PC-3 (cell line): ENCODE results near the gene DDI2. TPM values are rescaled to one million over a fixed set of nuclear protein-coding genes. Genes with fewer than 3 reads are reported as not detected.

ENCODE experiments used
- ATAC-seq: fragments of 200-7000 bp; cut with Tn5 transposase; 2 replicates; pipeline ENCODE4 v1.9.1; 2020; ENCODE audit warnings: mild to moderate bottlenecking, moderate library complexity
- Bru-seq: library from RNA; stranded (reverse); fragments of 400-500 nt; gene quantifications from one replicate; lab custom pipeline; 2021; lab: Mats Ljungman, UMichigan
- BruChase-seq, 2 experiments: library from RNA; stranded (reverse); fragments of 400-500 nt; gene quantifications; one replicate each; lab custom pipeline; 2021; lab: Mats Ljungman, UMichigan
- BruUV-seq: library from RNA; stranded (reverse); fragments of 400-500 nt; replicated peaks from 2 replicates; lab custom pipeline; 2021; lab: Mats Ljungman, UMichigan
- CTCF ChIA-PET: fragments of 300-600 bp; sonication (Branson Sonifier 250); formaldehyde crosslinking; loops from one replicate; lab custom pipeline; 2022; ENCODE audit warnings: antibody characterized with exemption; lab: Charles Lee
- POLR2A ChIA-PET: fragments of 300-600 bp; sonication (Branson Sonifier 250); formaldehyde crosslinking; loops from one replicate; lab custom pipeline; 2022; ENCODE audit warnings: antibody characterized with exemption; ENCODE audit not compliant: unreplicated experiment; lab: Charles Lee
- DNase-seq: peaks from one replicate; pipeline ENCODE4 v3.0.0-alpha.2; 2015
- H2AFZ ChIP-seq: fragments of 300-600 bp; sonication (generic); 2 replicates; pipeline ENCODE4 v1.6.0; 2016; ENCODE audit warnings: antibody characterized with exemption, low read length
- H3F3A ChIP-seq: fragments of 300-600 bp; sonication (generic); one replicate; pipeline ENCODE4 v1.6.0; 2017; ENCODE audit warnings: antibody characterized with exemption, low read length, control low read depth, mild to moderate bottlenecking; ENCODE audit not compliant: unreplicated experiment
- H3K27ac ChIP-seq: fragments of 300-600 bp; sonication (generic); 2 replicates; pipeline ENCODE4 v1.5.1; 2016; ENCODE audit warnings: mild to moderate bottlenecking, low read length
- H3K27me3 ChIP-seq: fragments of 300-600 bp; sonication (generic); 2 replicates; pipeline ENCODE4 v1.6.1; 2016; ENCODE audit warnings: low read length, mixed read lengths
- H3K36me3 ChIP-seq: fragments of 300-600 bp; sonication (generic); 2 replicates; pipeline ENCODE4 v1.6.1; 2016; ENCODE audit warnings: low read depth, mixed run types, low read length, mixed read lengths
- H3K4me1 ChIP-seq: fragments of 300-600 bp; sonication (generic); 2 replicates; pipeline ENCODE4 v1.5.1; 2016; ENCODE audit warnings: low read length; ENCODE audit not compliant: insufficient read depth
- H3K4me2 ChIP-seq: fragments of 300-600 bp; sonication (generic); 2 replicates; pipeline ENCODE4 v1.6.0; 2016; ENCODE audit warnings: low read length
- H3K4me3 ChIP-seq: fragments of 300-600 bp; sonication (generic); 2 replicates; pipeline ENCODE4 v1.5.1; 2016; ENCODE audit warnings: mild to moderate bottlenecking, low read length, mixed read lengths
- H3K79me2 ChIP-seq: fragments of 300-600 bp; sonication (generic); 2 replicates; pipeline ENCODE4 v1.6.1; 2017; ENCODE audit warnings: low read length, mixed read lengths
- H3K9ac ChIP-seq: fragments of 300-600 bp; sonication (generic); 2 replicates; pipeline ENCODE4 v1.6.0; 2016; ENCODE audit warnings: mild to moderate bottlenecking, low read length
- H3K9me2 ChIP-seq: fragments of 300-600 bp; sonication (generic); replicated peaks from 2 replicates; pipeline ENCODE4 v1.6.1; 2016; ENCODE audit warnings: mixed run types, low read length, mixed read lengths
- H3K9me3 ChIP-seq: fragments of 300-600 bp; sonication (generic); 2 replicates; pipeline ENCODE4 v1.6.1; 2016; ENCODE audit warnings: low read length, mixed read lengths
- H4K20me1 ChIP-seq: fragments of 300-600 bp; sonication (generic); 2 replicates; pipeline ENCODE4 v1.6.1; 2016; ENCODE audit warnings: low read length, mixed read lengths
- CTCF ChIP-seq: fragments of 300-600 bp; sonication (generic); conservative IDR thresholded peaks from 2 replicates; pipeline ENCODE4 v1.5.1; 2017; ENCODE audit warnings: antibody characterized with exemption, low read depth, mild to moderate bottlenecking, low read length
- EZH2 ChIP-seq: fragments of 300-600 bp; sonication (generic); IDR thresholded peaks from one replicate; pipeline ENCODE4 v1.6.1; 2017; ENCODE audit warnings: antibody characterized with exemption, mild to moderate bottlenecking, low read length; ENCODE audit not compliant: unreplicated experiment
- EZH2phosphoT487 ChIP-seq: fragments of 300-600 bp; sonication (generic); IDR thresholded peaks from 2 replicates; pipeline ENCODE4 v1.6.1; 2018; ENCODE audit warnings: mild to moderate bottlenecking, antibody characterized with exemption, low read length, borderline replicate concordance
- intact Hi-C: fragments of 100-400 bp; cut with micrococcal nuclease; formaldehyde crosslinking; loops from 2 replicates; pipeline ENCODE4 v1.9.0; 2023
- long read RNA-seq: library from polyadenylated mRNA; unstranded; transcript quantifications from one replicate; pipeline ENCODE4 v2.0.0, GENCODE V29; 2021; ENCODE audit not compliant: unreplicated experiment
- total RNA-seq: library from RNA; depleted of rRNA; stranded (reverse); fragments of >200 nt; gene quantifications from 2 replicates; pipeline ENCODE4 v1.2.3, GENCODE V29; 2014; rRNA removed

The DDI2 gene
- total RNA-seq (15.0 and 22.0 TPM in 2 replicates), Bru-seq, nascent RNA (percentile 73 among the genes with signal in this experiment), BruChase-seq, experiment 1, labeled RNA remaining after a 6-hour chase (percentile 69 among the genes with signal in this experiment), BruChase-seq, experiment 2, labeled RNA remaining after a 2-hour chase (percentile 75 among the genes with signal in this experiment)
- long read RNA-seq, full-length matches to known transcripts: 2 of 13 reads
- long read RNA-seq, partial matches to known transcripts: 2 of 13 reads
- long read RNA-seq, other reads (novel, unspliced or antisense): 9 of 13 reads

GRCh38 chr1:15617173-15618076 lies at the start of gene DDI2:
Gene DDI2, plus strand, starts transcription at chr1:15617458. Its CDS starts 213 bp downstream, at chr1:15617671.
- Histone ChIP-seq H3K9me3 (no peaks in the 10 kb centered on the region), H3K79me2 (peaks cover 47% of the 10 kb centered on the region), H2AFZ (peak within 1 kb of the TSS; percentile 91), H3K4me2 (peak within 1 kb of the TSS; percentile 91), H3K4me3 (peak within 1 kb of the TSS; percentile 86), H3K9ac (peak within 1 kb of the TSS; percentile 74), H3K4me1 (peaks cover 33% of the 10 kb centered on the region), H3K9me2 (no peaks in the 10 kb centered on the region), H3F3A (peaks cover 4% of the 10 kb centered on the region), H3K27ac (peak within 1 kb of the TSS; percentile 76), H4K20me1 (peaks cover 21% of the 10 kb centered on the region), H3K27me3 (no peaks in the 10 kb centered on the region), H3K36me3 (no peaks in the 10 kb centered on the region)
- intact Hi-C loops: loop anchor here (2.0 kb wide), 2 partner anchors 15 to 91 kb away; partner anchors contain the start of gene DNAJC16
- DNase-seq (peak; percentile 98), ATAC-seq (peak; percentile 82)
- ChIA-PET POLR2A (interaction anchor here (0.6 kb wide), 1 partner anchor 215 kb away, joined by 6 read pairs; no protein-coding TSS in a partner anchor), CTCF (no interaction called here)
- TF ChIP-seq EZH2: no peak
- TF ChIP-seq EZH2phosphoT487: peak; percentile 89
- BruUV-seq: no TSS peak

GRCh38 chr1:15568387-15569073 lies 48.7 kb upstream of the DDI2 start:
- no peak overlapping the region for H2AFZ ChIP-seq
- H3K9me3 ChIP-seq: no peaks in the 10 kb centered on the region
- H3K27ac ChIP-seq: no peak overlapping the region
- BruUV-seq: no TSS peak
- H3K4me3 ChIP-seq: no peak overlapping the region
- ATAC-seq: no peak
- H3K4me2 ChIP-seq: no peak overlapping the region
- no peaks in the 10 kb centered on the region for H3K4me1 ChIP-seq
- TF ChIP-seq EZH2phosphoT487: no peak
- TF ChIP-seq EZH2: no peak
- no peak for TF ChIP-seq CTCF
- H3F3A ChIP-seq: no peaks in the 10 kb centered on the region
- ChIA-PET POLR2A (no interaction called here), CTCF (no interaction called here)
- peaks cover 36% of the 10 kb centered on the region for H3K36me3 ChIP-seq
- H3K9me2 ChIP-seq: no peaks in the 10 kb centered on the region
- H3K27me3 ChIP-seq: no peaks in the 10 kb centered on the region
- no peaks in the 10 kb centered on the region for H4K20me1 ChIP-seq
- intact Hi-C loops: no loop called here
- no peak overlapping the region for H3K9ac ChIP-seq
- no peaks in the 10 kb centered on the region for H3K79me2 ChIP-seq
- no peak for DNase-seq

- H4K20me1 ChIP-seq: no peaks in the 10 kb centered on the region
- CTCF ChIA-PET: no interaction called here
- ATAC-seq (no peak), DNase-seq (no peak)
- peaks cover 26% of the 10 kb centered on the region for H3K36me3 ChIP-seq
- no peak overlapping the region for H3K4me3 ChIP-seq
- POLR2A ChIA-PET: no interaction called here
- H3K9me2 ChIP-seq: no peaks in the 10 kb centered on the region
- TF ChIP-seq EZH2 (no peak), EZH2phosphoT487 (no peak), CTCF (no peak)
- H3K9ac ChIP-seq: no peak overlapping the region
- no peak overlapping the region for H2AFZ ChIP-seq
- BruUV-seq: no TSS peak
- no peaks in the 10 kb centered on the region for H3K79me2 ChIP-seq
- H3K4me1 ChIP-seq: no peaks in the 10 kb centered on the region
- H3K27me3 ChIP-seq: no peaks in the 10 kb centered on the region
- H3K9me3 ChIP-seq: no peaks in the 10 kb centered on the region
- intact Hi-C loops: no loop called here
- no peak overlapping the region for H3K27ac ChIP-seq
- no peaks in the 10 kb centered on the region for H3F3A ChIP-seq
- no peak overlapping the region for H3K4me2 ChIP-seq
Observed at GRCh38 chr1:15570861-15571260, 46.4 kb upstream of the DDI2 start.
